Measurements from ENCODE around the gene PHLDA3. TPM values are rescaled to one million over a fixed set of nuclear protein-coding genes. Genes with fewer than 3 reads are reported as not detected.

PHLDA3 gene
- total and polyA plus RNA-seq, 9 donors = 4.7 to 38.2 (median 27.3) TPM

- intact Hi-C loops (cut with DNase I) = loop anchor here in 2 of 4 donors (10.0 kb wide), 2 partner anchors 51 to 71 kb away; partner anchors contain the start of gene PHLDA3 (in 1 of the 2)
- no peak for DNase-seq
- H3K9me3 ChIP-seq = no peaks in the 10 kb centered on the region
- no peaks in the 10 kb centered on the region for H3K36me3 ChIP-seq
- H3K4me1 ChIP-seq (ENCODE audit: insufficient read depth) = no peaks in the 10 kb centered on the region
- TF ChIP-seq POLR2A (IDR thresholded peaks at IDR 0.05) (no peak), EP300 (IDR thresholded peaks at IDR 0.05) (no peak)
- TF ChIP-seq, protein P1, sequence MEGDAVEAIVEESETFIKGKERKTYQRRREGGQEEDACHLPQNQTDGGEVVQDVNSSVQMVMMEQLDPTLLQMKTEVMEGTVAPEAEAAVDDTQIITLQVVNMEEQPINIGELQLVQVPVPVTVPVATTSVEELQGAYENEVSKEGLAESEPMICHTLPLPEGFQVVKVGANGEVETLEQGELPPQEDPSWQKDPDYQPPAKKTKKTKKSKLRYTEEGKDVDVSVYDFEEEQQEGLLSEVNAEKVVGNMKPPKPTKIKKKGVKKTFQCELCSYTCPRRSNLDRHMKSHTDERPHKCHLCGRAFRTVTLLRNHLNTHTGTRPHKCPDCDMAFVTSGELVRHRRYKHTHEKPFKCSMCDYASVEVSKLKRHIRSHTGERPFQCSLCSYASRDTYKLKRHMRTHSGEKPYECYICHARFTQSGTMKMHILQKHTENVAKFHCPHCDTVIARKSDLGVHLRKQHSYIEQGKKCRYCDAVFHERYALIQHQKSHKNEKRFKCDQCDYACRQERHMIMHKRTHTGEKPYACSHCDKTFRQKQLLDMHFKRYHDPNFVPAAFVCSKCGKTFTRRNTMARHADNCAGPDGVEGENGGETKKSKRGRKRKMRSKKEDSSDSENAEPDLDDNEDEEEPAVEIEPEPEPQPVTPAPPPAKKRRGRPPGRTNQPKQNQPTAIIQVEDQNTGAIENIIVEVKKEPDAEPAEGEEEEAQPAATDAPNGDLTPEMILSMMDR (IDR thresholded peaks at IDR 0.05) = no peak
- WGBS, 3 donors = 86 to 96% (median 91%) methylated on average over 1 of the region's 1 CpG
- no peak overlapping the region for H3K27ac ChIP-seq
- H3K4me3 ChIP-seq = no peak overlapping the region
- no peaks in the 10 kb centered on the region for H3K27me3 ChIP-seq
Measured at GRCh38 chr1:201515895-201516294, 46.9 kb upstream of the PHLDA3 start.

DNA sequence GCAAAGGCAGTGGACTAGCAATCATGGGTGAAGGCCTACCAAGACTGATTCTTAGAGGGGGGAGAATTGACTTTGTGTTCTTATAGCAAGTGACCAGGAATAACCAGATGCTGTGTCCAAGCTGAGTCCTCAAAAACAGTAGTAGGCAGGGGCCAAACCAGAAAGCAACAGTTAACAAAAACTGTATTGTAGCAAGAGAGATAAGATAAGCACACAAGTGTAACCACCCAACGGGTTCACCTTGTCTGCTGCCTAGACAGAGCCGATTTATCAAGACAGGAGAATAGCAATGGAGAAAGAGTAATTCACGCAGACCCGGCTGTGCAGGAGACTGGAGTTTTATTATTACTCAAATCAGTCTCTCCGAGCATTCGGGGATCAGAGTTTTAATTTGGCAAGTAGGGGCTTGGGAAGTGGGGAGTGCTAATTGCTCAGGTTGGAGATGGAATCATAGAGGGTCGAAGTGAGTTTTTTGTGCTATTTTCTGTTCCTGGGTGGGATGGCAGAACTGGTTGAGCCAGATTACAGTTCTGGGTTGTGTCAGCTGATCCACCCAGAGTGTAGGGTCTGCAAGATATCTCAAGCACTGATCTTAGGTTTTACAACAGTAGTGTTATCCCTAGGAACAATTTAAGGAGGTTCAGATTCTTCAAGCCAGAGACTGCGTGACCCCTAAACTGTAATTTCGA lies 46.2 kb upstream of the PHLDA3 start:
- intact Hi-C loops (cut with DNase I) = loop anchor here in 2 of 4 donors (10.0 kb wide), 2 partner anchors 50 to 70 kb away; partner anchors contain the start of gene PHLDA3 (in 1 of the 2)

GRCh38 chr1:201514466-201514865 lies 45.5 kb upstream of the PHLDA3 start:
- Histone ChIP-seq H3K4me1 (ENCODE audit: insufficient read depth) (no peaks in the 10 kb centered on the region), H3K36me3 (no peaks in the 10 kb centered on the region), H3K27me3 (no peaks in the 10 kb centered on the region), H3K4me3 (no peak overlapping the region), H3K9me3 (no peaks in the 10 kb centered on the region), H3K27ac (no peak overlapping the region)
- intact Hi-C loops (cut with DNase I) = loop anchor here in 2 of 4 donors (10.0 kb wide), 2 partner anchors 50 to 70 kb away; partner anchors contain the start of gene PHLDA3 (in 1 of the 2)
- TF ChIP-seq POLR2A (IDR thresholded peaks at IDR 0.05) = no peak
- TF ChIP-seq, protein P1 (IDR thresholded peaks at IDR 0.05) = no peak
- TF ChIP-seq EP300 (IDR thresholded peaks at IDR 0.05) = no peak
- DNase-seq = no peak
- WGBS, 3 donors = 91 to 98% (median 98%) methylated on average over 2 of the region's 2 CpGs

More for the DNA sequence above, 46.2 kb upstream of the PHLDA3 start:
- DNase-seq = no peak
- H3K9me3 ChIP-seq = no peaks in the 10 kb centered on the region
- no peaks in the 10 kb centered on the region for H3K27me3 ChIP-seq
- TF ChIP-seq EP300 (IDR thresholded peaks at IDR 0.05) = no peak
- TF ChIP-seq, protein P1 (IDR thresholded peaks at IDR 0.05) = no peak
- no peak for TF ChIP-seq POLR2A (IDR thresholded peaks at IDR 0.05)
- H3K4me3 ChIP-seq = no peak overlapping the region
- no peaks in the 10 kb centered on the region for H3K4me1 ChIP-seq (ENCODE audit: insufficient read depth)
- WGBS, 3 donors = 84 to 90% (median 89%) methylated on average over 9 of the region's 9 CpGs
- no peaks in the 10 kb centered on the region for H3K36me3 ChIP-seq
- H3K27ac ChIP-seq = no peak overlapping the region

DNA sequence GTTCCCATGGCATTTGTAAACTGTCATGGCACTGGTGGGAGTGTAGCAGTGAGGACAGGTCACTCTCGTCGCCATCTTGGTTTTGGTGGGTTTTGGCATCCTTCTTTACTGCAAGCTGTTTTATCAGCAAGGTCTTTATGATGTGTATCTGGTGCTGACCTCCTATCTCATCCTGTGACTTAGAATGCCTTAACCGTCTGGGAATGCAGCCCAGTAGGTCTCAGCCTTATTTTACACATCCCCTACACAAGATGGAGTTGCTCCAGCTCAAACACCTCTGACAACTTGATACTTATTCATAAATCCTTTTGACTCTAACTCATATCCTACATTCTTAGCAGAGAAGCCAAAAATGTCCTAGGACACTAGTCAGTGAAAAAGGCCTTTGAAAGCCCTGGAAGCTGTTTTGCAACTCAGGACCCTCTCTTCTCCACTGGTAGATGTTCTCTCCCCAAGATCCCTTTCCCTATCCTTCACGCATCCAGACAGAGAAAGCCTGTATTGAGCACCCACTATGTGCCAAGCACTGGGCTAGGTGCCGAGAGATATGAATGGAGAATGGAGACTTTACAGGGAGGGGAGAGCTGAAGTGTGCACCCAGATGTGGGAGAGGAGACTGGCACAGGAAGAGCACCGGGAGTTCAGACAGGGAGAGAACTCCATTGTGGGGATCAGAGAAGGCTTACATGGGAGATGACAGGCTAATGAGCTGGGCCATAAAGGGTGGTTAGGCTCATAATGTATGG lies 44.7 kb upstream of the PHLDA3 start:
- no peaks in the 10 kb centered on the region for H3K27me3 ChIP-seq
- no peak overlapping the region for H3K27ac ChIP-seq
- no peaks in the 10 kb centered on the region for H3K4me1 ChIP-seq (ENCODE audit: insufficient read depth)
- DNase-seq = no peak
- no peak overlapping the region for H3K4me3 ChIP-seq
- TF ChIP-seq, protein P1 (IDR thresholded peaks at IDR 0.05) = no peak
- TF ChIP-seq EP300 (IDR thresholded peaks at IDR 0.05) = no peak
- TF ChIP-seq POLR2A (IDR thresholded peaks at IDR 0.05) = no peak
- intact Hi-C loops (cut with DNase I) = loop anchor here (2.0 to 10.0 kb wide), 4 partner anchors 31 to 69 kb away; partner anchors contain the start of gene PHLDA3 (in 1 of the 4)
- H3K36me3 ChIP-seq = no peaks in the 10 kb centered on the region
- no peaks in the 10 kb centered on the region for H3K9me3 ChIP-seq
- WGBS, 3 donors = 89 to 95% (median 92%) methylated on average over 6 of the region's 6 CpGs

All from ovary (tissue), 9 donors.